Endothelial cell of umbilical vein (primary cell): ENCODE results near the gene USP27X. TPM values are rescaled to one million over a fixed set of nuclear protein-coding genes. Genes with fewer than 3 reads are reported as not detected.

ENCODE experiments used
- BruUV-seq: library from RNA; stranded (reverse); fragments of 400-500 nt; replicated peaks from 2 replicates; lab custom pipeline; 2021; lab: Mats Ljungman, UMichigan
- CTCF ChIA-PET: fragments of 300-600, 350-600 bp; sonication (Branson Sonifier 250); formaldehyde crosslinking; loops from one replicate; lab custom pipeline; 2021; ENCODE audit warnings: antibody characterized with exemption, inconsistent platforms; lab: Charles Lee
- POLR2A ChIA-PET: fragments of 300-600, 350-600 bp; sonication (Branson Sonifier 250); formaldehyde crosslinking; loops from one replicate; lab custom pipeline; 2021; ENCODE audit warnings: antibody characterized with exemption, inconsistent platforms; lab: Charles Lee
- DNase-seq: peaks from one replicate; pipeline ENCODE4 v3.0.0-alpha.2; 2011; ENCODE audit warnings: low read depth, low spot score
- FAIRE-seq: peaks from 2 replicates; lab custom pipeline; 2011; peaks lifted over from hg19 to GRCh38; lab: Jason Lieb, UNC
- H2AFZ ChIP-seq: 2 replicates; pipeline ENCODE4 v1.6.0; 2012; ENCODE audit warnings: low read depth, low read length, control low read depth, inconsistent platforms
- H3K27ac ChIP-seq: 2 replicates; pipeline ENCODE4 v1.5.1; 2011; ENCODE audit warnings: low read depth, mild to moderate bottlenecking, control low read depth, low read length, moderate library complexity; ENCODE audit not compliant: insufficient read depth
- H3K27me3 ChIP-seq, 2 experiments: 2 replicates each; pipeline versions ENCODE4 v1.6.0 to v1.6.1; 2011; ENCODE audit warnings: low read length in 2 of 2, mixed read lengths in 1 of 2; ENCODE audit not compliant: control insufficient read depth in 2 of 2, insufficient read depth in 2 of 2
- H3K36me3 ChIP-seq, 2 experiments: 2 replicates in 1 of 2; 3 replicates in 1 of 2; pipeline ENCODE4 v1.5.1; 2011; ENCODE audit warnings: low read length in 2 of 2, mild to moderate bottlenecking in 1 of 2, moderate library complexity in 1 of 2; ENCODE audit not compliant: control insufficient read depth in 2 of 2, insufficient read depth in 2 of 2; ENCODE audit errors: extremely low read depth in 1 of 2
- H3K4me1 ChIP-seq: 3 replicates; pipeline ENCODE4 v1.5.1; 2011; ENCODE audit warnings: mild to moderate bottlenecking, low read length; ENCODE audit not compliant: control insufficient read depth, insufficient read depth; ENCODE audit errors: extremely low read depth
- H3K4me2 ChIP-seq: 2 replicates; pipeline ENCODE4 v1.6.1; 2011; ENCODE audit warnings: low read length, control low read depth, mixed read lengths; ENCODE audit not compliant: insufficient read depth
- H3K4me3 ChIP-seq, 3 experiments: fragments of 200-600 bp in 1 of 3; sonication (generic), shearing (Covaris generic) in 1 of 3; replicated peaks in 1 of 3; 2 replicates each; pipeline ENCODE4 v1.5.1; 2011 to 2016; ENCODE audit warnings: control low read depth in 3 of 3, low read length in 3 of 3, mild to moderate bottlenecking in 2 of 3, inconsistent platforms in 1 of 3, low read depth in 1 of 3, moderate library complexity in 1 of 3; ENCODE audit not compliant: insufficient read depth in 1 of 3
- H3K79me2 ChIP-seq: 2 replicates; pipeline ENCODE4 v1.6.0; 2012; ENCODE audit warnings: low read length, inconsistent platforms; ENCODE audit not compliant: control insufficient read depth, insufficient read depth
- H3K9ac ChIP-seq: replicated peaks from 2 replicates; pipeline ENCODE3; 2011; ENCODE audit warnings: low read length, control low read depth; ENCODE audit not compliant: insufficient read depth; ENCODE audit errors: extremely low read depth
- H3K9me1 ChIP-seq: replicated peaks from 3 replicates; pipeline ENCODE4 v1.6.0; 2011; ENCODE audit warnings: mild to moderate bottlenecking, low read length; ENCODE audit not compliant: control insufficient read depth, insufficient read depth; ENCODE audit errors: extremely low read depth
- H3K9me3 ChIP-seq: replicated peaks from 2 replicates; pipeline ENCODE4 v1.5.1; 2012; ENCODE audit warnings: low read length, inconsistent platforms; ENCODE audit not compliant: control insufficient read depth, insufficient read depth
- H4K20me1 ChIP-seq: replicated peaks from 2 replicates; pipeline ENCODE3; 2011; ENCODE audit warnings: mild to moderate bottlenecking, low read length; ENCODE audit not compliant: control insufficient read depth, insufficient read depth; ENCODE audit errors: extremely low read depth
- CTCF ChIP-seq, 2 donors: IDR thresholded peaks; 1 replicate in 1 of 2; 2 replicates in 1 of 2; pipeline ENCODE4 v1.5.1; 2011; ENCODE audit warnings: low read length in 2 of 2, mild to moderate bottlenecking in 2 of 2, moderate library complexity in 2 of 2, control low read depth in 1 of 2, inconsistent platforms in 1 of 2, low read depth in 1 of 2; ENCODE audit not compliant: insufficient read depth in 1 of 2; ENCODE audit errors: extremely low read depth in 1 of 2
- EZH2 ChIP-seq: IDR thresholded peaks from 2 replicates; pipeline ENCODE4 v1.6.1; 2012; ENCODE audit warnings: borderline replicate concordance, low read depth, mild to moderate bottlenecking, moderate library complexity, low read length, inconsistent platforms; ENCODE audit not compliant: severe bottlenecking
- FOS ChIP-seq: IDR thresholded peaks from 2 replicates; pipeline ENCODE4 v1.6.1; 2011; ENCODE audit warnings: mild to moderate bottlenecking, low read length, moderate library complexity, borderline replicate concordance; ENCODE audit not compliant: insufficient read depth
- GATA2 ChIP-seq: IDR thresholded peaks from 2 replicates; pipeline ENCODE4 v1.7.0; 2011; ENCODE audit warnings: low read depth, mild to moderate bottlenecking, moderate library complexity, mixed read lengths, low read length; ENCODE audit not compliant: insufficient read length, insufficient read depth
- JUN ChIP-seq: IDR thresholded peaks from 2 replicates; pipeline ENCODE4 v1.6.1; 2011; ENCODE audit warnings: borderline replicate concordance, low read depth; ENCODE audit not compliant: insufficient read length, insufficient read depth
- MAX ChIP-seq: IDR thresholded peaks from 2 replicates; pipeline ENCODE4 v1.6.1; 2011; ENCODE audit not compliant: insufficient read depth, insufficient read length
- MYC ChIP-seq: IDR thresholded peaks from one replicate; pipeline ENCODE4 v1.6.1; 2011; ENCODE audit warnings: mild to moderate bottlenecking, low read depth, low read length
- POLR2A ChIP-seq: IDR thresholded peaks from 2 replicates; pipeline ENCODE4 v1.6.1; 2012; ENCODE audit warnings: low read depth, mild to moderate bottlenecking, control low read depth, low read length
- POLR2AphosphoS5 ChIP-seq: IDR thresholded peaks from 2 replicates; pipeline ENCODE4 v1.6.1; 2012; ENCODE audit warnings: low read depth, mild to moderate bottlenecking, control low read depth, low read length, moderate library complexity; ENCODE audit not compliant: insufficient read depth
- dilution Hi-C: fragments of 300-500 bp; cut with MboI; formaldehyde crosslinking; loops from one replicate; pipeline ENCODE4 v1.15.0; 2019; ENCODE audit warnings: low sequenced_read_pairs; ENCODE audit not compliant: extremely low pct_ligation_motif_present
- intact Hi-C: fragments of 100-400 bp; cut with micrococcal nuclease; formaldehyde crosslinking; loops from one replicate; pipeline ENCODE4 v1.10.0; 2022
- polyA plus RNA-seq, 4 experiments: library from polyadenylated mRNA; depleted of rRNA in 3 of 4; stranded (reverse) in 3 of 4; unstranded in 1 of 4; fragments of >200 nt; gene quantifications; 2 replicates each; pipeline versions ENCODE4 v1.2.1 to v1.2.3, GENCODE V29; 2011 to 2012; ENCODE audit warnings: missing spikeins in 1 of 4
- total RNA-seq: library from RNA; stranded (reverse); gene quantifications from 2 replicates; pipeline ENCODE4 v1.2.3, GENCODE V29; 2021

The USP27X gene
- total and polyA plus RNA-seq, 2 donors (not counting 3 experiments of a cell fraction or from before 2014, with no cell fraction given), result 2.2 to 2.3 TPM

GRCh38 chrX:49859491-49859890 is 19.8 kb upstream of the USP27X start:
- Histone ChIP-seq H3K27me3 (no peaks in the 10 kb centered on the region), H3K36me3 (no peaks in the 10 kb centered on the region), H3K9ac (no peak overlapping the region), H3K27ac (no peak overlapping the region), H4K20me1 (no peaks in the 10 kb centered on the region), H3K9me3 (no peaks in the 10 kb centered on the region), H2AFZ (no peak overlapping the region), H3K4me1 (no peaks in the 10 kb centered on the region), H3K4me3 (no peak overlapping the region), H3K9me1 (no peaks in the 10 kb centered on the region), H3K79me2 (no peaks in the 10 kb centered on the region), H3K4me2 (no peak overlapping the region)
- ChIA-PET POLR2A (no interaction called here), CTCF (interaction anchor here (0.8 to 1.0 kb wide), 2 partner anchors 10 to 20 kb away, joined by 3 read pairs; no protein-coding TSS in a partner anchor)
- no peak for DNase-seq
- dilution Hi-C loops, result no loop called here
- intact Hi-C loops, result no loop called here
- TF ChIP-seq POLR2A (no peak), MAX (no peak), EZH2 (no peak), CTCF (IDR thresholded peaks at IDR 0.05; ENCODE audit: extremely low read depth in 1 of 2, insufficient read depth in 1 of 2, low read depth in 1 of 2, low read length in 2 of 2) (no peak), GATA2 (no peak), MYC (no peak), POLR2AphosphoS5 (no peak), FOS (no peak), JUN (no peak)
- FAIRE-seq, result no peak
- no TSS peak for BruUV-seq
